ENCODE data around the gene GPR152. TPM values are rescaled to one million over a fixed set of nuclear protein-coding genes. Genes with fewer than 3 reads are reported as not detected.
A peak's percentile ranks its signal among the peaks of the same experiment; 100 is the strongest.

Gene GPR152
- total RNA-seq, 1 donor from 2014 or later, result not detected

GRCh38 chr11:67435727-67436458 is 16.6 kb downstream of the GPR152 start:
- intact Hi-C loops (cut with DNase I), result no loop called here
- H3K4me1 ChIP-seq, result peaks cover 41% of the 10 kb centered on the region
- peak overlapping the region in 1 of 2 donors; percentile 32 for H3K4me3 ChIP-seq
- H3K36me3 ChIP-seq, result peaks cover 0 to 59% of the 10 kb centered on the region in 2 donors
- DNase-seq (ENCODE audit: extremely low spot score in 2 of 2), result no peak
- no peak overlapping the region for H3K27ac ChIP-seq
- TF ChIP-seq POLR2AphosphoS5 (IDR thresholded peaks at IDR 0.05; ENCODE audit: insufficient read depth in 1 of 2, low read depth in 1 of 2) (no peak), POLR2A (IDR thresholded peaks at IDR 0.05) (no peak), CTCF (IDR thresholded peaks at IDR 0.05) (no peak)
- H3K9me3 ChIP-seq, result no peaks in the 10 kb centered on the region
- H3K27me3 ChIP-seq, result no peaks in the 10 kb centered on the region

- Histone ChIP-seq H3K9me3 (no peaks in the 10 kb centered on the region), H3K4me1 (peaks cover 39% of the 10 kb centered on the region), H3K36me3 (peaks cover 0 to 52% of the 10 kb centered on the region in 2 donors), H3K27me3 (no peaks in the 10 kb centered on the region), H3K4me3 (no peak overlapping the region), H3K27ac (no peak overlapping the region)
- intact Hi-C loops (cut with DNase I), result no loop called here
- DNase-seq (ENCODE audit: extremely low spot score in 2 of 2), result no peak
- TF ChIP-seq CTCF (IDR thresholded peaks at IDR 0.05) (no peak), POLR2AphosphoS5 (IDR thresholded peaks at IDR 0.05; ENCODE audit: insufficient read depth in 1 of 2, low read depth in 1 of 2) (no peak), POLR2A (IDR thresholded peaks at IDR 0.05) (no peak)
These were observed 17.4 kb downstream of the GPR152 start for GRCh38 chr11:67435031-67435726.

DNA sequence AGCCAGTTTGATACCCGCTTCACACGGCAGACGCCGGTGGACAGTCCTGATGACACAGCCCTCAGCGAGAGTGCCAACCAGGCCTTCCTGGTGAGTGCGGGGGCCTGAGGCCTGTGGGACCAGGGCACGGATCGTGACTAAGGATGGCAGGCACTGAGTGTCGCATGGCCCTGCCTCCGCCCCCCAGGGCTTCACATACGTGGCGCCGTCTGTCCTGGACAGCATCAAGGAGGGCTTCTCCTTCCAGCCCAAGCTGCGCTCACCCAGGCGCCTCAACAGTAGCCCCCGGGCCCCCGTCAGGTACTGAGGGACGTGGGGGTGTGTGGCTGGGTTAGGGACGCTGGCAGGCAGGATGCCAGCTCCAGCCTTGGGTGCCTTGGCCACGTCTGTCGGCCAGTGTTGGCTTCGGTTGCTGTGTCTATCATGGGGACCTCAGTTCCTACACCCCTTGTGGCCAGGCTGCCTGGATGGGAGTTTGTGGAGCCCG is 18.1 kb downstream of the GPR152 start:
- intact Hi-C loops (cut with DNase I), result no loop called here
- no peaks in the 10 kb centered on the region for H3K27me3 ChIP-seq
- no peaks in the 10 kb centered on the region for H3K9me3 ChIP-seq
- DNase-seq (ENCODE audit: extremely low spot score in 2 of 2), result no peak
- no peak overlapping the region for H3K27ac ChIP-seq
- peaks cover 39% of the 10 kb centered on the region for H3K4me1 ChIP-seq
- H3K4me3 ChIP-seq, result no peak overlapping the region
- TF ChIP-seq POLR2A (IDR thresholded peaks at IDR 0.05) (no peak), CTCF (IDR thresholded peaks at IDR 0.05) (no peak), POLR2AphosphoS5 (IDR thresholded peaks at IDR 0.05; ENCODE audit: insufficient read depth in 1 of 2, low read depth in 1 of 2) (no peak)
- H3K36me3 ChIP-seq, result peaks cover 0 to 45% of the 10 kb centered on the region in 2 donors

GRCh38 chr11:67433536-67434394 is 18.8 kb downstream of the GPR152 start:
- intact Hi-C loops (cut with DNase I), result no loop called here
- H3K27ac ChIP-seq, result no peak overlapping the region

More at GRCh38 chr11:67433536-67434394, 18.8 kb downstream of the GPR152 start:
- Histone ChIP-seq H3K4me3 (no peak overlapping the region), H3K36me3 (peaks cover 0 to 43% of the 10 kb centered on the region in 2 donors), H3K9me3 (no peaks in the 10 kb centered on the region), H3K27me3 (no peaks in the 10 kb centered on the region), H3K4me1 (peaks cover 41% of the 10 kb centered on the region)
- TF ChIP-seq POLR2A (IDR thresholded peaks at IDR 0.05) (no peak), POLR2AphosphoS5 (IDR thresholded peaks at IDR 0.05; ENCODE audit: insufficient read depth in 1 of 2, low read depth in 1 of 2) (no peak), CTCF (IDR thresholded peaks at IDR 0.05) (no peak)
- DNase-seq (ENCODE audit: extremely low spot score in 2 of 2), result no peak

All from vagina (tissue), 2 donors.